NCI-H82 (cell line): ENCODE data around the gene RNF151.
"Not testable (repeated sequence)": the region's sequence is repeated elsewhere in the genome, so short reads cannot be mapped to it uniquely, and the experiment has no call there.

Experiments
- DNase-seq: peaks from one replicate; lab custom pipeline; 2025; lab: John Stamatoyannopoulos, UW

RNF151 gene

GRCh38 chr16:1966460-1966859, at the start of gene RNF151:
RNF151 (plus strand) TSS chr16:1966856; CDS start chr16:1966882, 26 bp downstream.
- no peak for DNase-seq

- no peak for DNase-seq
These were observed 49.5 kb upstream of the RNF151 start for GRCh38 chr16:1917056-1917664.

- DNase-seq: no peak
These were observed 48.8 kb upstream of the RNF151 start for GRCh38 chr16:1917665-1918350.

- DNase-seq: no peak
These were observed 48.0 kb upstream of the RNF151 start, which contains the start of gene HS3ST6 for GRCh38 chr16:1918351-1919326. HS3ST6 (minus strand) TSS chr16:1918415; CDS start chr16:1918323, 92 bp downstream.

GRCh38 chr16:1919327-1919998, 47.2 kb upstream of the RNF151 start:
- DNase-seq: no peak

GRCh38 chr16:1920122-1920521, 46.5 kb upstream of the RNF151 start:
- not testable (repeated sequence) for DNase-seq

- DNase-seq: peak; percentile 80
These were observed 45.9 kb upstream of the RNF151 start for GRCh38 chr16:1920727-1921171.

- DNase-seq: no peak
These were observed 44.3 kb upstream of the RNF151 start for GRCh38 chr16:1922357-1922756.

GRCh38 chr16:1923299-1924034, 43.2 kb upstream of the RNF151 start:
- DNase-seq: peak; percentile 92

GRCh38 chr16:1924095-1924494, 42.6 kb upstream of the RNF151 start:
- DNase-seq: no peak

GRCh38 chr16:1926271-1926670, 40.4 kb upstream of the RNF151 start:
- DNase-seq: no peak

- peak; percentile 42 for DNase-seq
These were observed 37.6 kb upstream of the RNF151 start for GRCh38 chr16:1929105-1929504.

- peak; percentile 89 for DNase-seq
These were observed 36.9 kb upstream of the RNF151 start for GRCh38 chr16:1929578-1930337.

GRCh38 chr16:1930338-1930720, 36.3 kb upstream of the RNF151 start:
- DNase-seq: no peak

- peak; percentile 48 for DNase-seq
These were observed 34.3 kb upstream of the RNF151 start for GRCh38 chr16:1932050-1933028.

GRCh38 chr16:1933097-1933661, 33.5 kb upstream of the RNF151 start:
- no peak for DNase-seq

GRCh38 chr16:1936945-1937479, 29.6 kb upstream of the RNF151 start:
- no peak for DNase-seq

GRCh38 chr16:1938316-1938715, 28.3 kb upstream of the RNF151 start:
- DNase-seq: no peak

GRCh38 chr16:1938910-1939309, 27.7 kb upstream of the RNF151 start:
- DNase-seq: no peak
